ENCODE results near the gene MRPL32.

Gene MRPL32

DNA sequence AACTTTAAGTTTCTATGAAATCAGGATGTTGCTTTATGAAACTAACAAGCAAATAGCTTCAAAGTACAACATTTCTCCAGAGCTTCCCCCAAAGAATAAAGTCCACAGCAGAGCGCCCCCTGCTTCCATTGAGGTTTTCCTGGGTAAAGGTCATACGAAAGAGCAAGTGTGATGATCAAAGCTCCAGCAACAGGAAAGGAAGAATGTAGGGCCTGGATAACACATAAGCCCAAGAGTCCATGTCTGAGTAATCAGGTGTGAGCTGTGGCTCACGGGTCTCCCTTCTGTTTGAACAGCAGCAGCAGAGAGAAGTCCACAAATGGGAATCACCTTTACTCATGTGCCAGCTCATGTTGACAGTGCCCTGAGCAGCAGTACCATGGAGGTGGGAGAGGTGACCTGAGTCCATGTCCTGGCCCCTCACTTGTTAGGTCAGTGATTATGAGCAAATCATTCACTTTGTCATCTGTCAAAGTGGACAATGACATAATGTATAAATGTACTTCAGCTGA lies 50.5 kb downstream of the MRPL32 start:
- Histone ChIP-seq H3K36me3 (ENCODE audit: insufficient read depth, low read length) (no peaks in the 10 kb centered on the region), H3K4me3 (no peak overlapping the region), H3K9ac (ENCODE audit: insufficient read length) (no peak overlapping the region), H3K27ac (no peak overlapping the region), H3K9me3 (ENCODE audit: low read depth, low read length) (no peaks in the 10 kb centered on the region)
- DNase-seq (ENCODE audit: low read depth, low spot score): no peak
- TF ChIP-seq POLR2AphosphoS5 (IDR thresholded peaks at IDR 0.05; ENCODE audit: borderline replicate concordance, low read depth, low read length): no peak
- TF ChIP-seq FOXP2 (optimal IDR thresholded peaks at IDR 0.05; ENCODE audit: control extremely low read depth, extremely low read length, insufficient read depth): no peak
- no peak for TF ChIP-seq EZH2 (IDR thresholded peaks at IDR 0.05)

GRCh38 chr7:42984137-42984536 lies 52.0 kb downstream of the MRPL32 start:
- Histone ChIP-seq H3K9ac (ENCODE audit: insufficient read length) (no peak overlapping the region), H3K4me3 (no peak overlapping the region), H3K36me3 (ENCODE audit: insufficient read depth, low read length) (no peaks in the 10 kb centered on the region), H3K9me3 (ENCODE audit: low read depth, low read length) (no peaks in the 10 kb centered on the region), H3K27ac (no peak overlapping the region)
- no peak for DNase-seq (ENCODE audit: low read depth, low spot score)
- TF ChIP-seq EZH2 (IDR thresholded peaks at IDR 0.05): no peak
- TF ChIP-seq FOXP2 (optimal IDR thresholded peaks at IDR 0.05; ENCODE audit: control extremely low read depth, extremely low read length, insufficient read depth): no peak
- TF ChIP-seq POLR2AphosphoS5 (IDR thresholded peaks at IDR 0.05; ENCODE audit: borderline replicate concordance, low read depth, low read length): no peak

DNA sequence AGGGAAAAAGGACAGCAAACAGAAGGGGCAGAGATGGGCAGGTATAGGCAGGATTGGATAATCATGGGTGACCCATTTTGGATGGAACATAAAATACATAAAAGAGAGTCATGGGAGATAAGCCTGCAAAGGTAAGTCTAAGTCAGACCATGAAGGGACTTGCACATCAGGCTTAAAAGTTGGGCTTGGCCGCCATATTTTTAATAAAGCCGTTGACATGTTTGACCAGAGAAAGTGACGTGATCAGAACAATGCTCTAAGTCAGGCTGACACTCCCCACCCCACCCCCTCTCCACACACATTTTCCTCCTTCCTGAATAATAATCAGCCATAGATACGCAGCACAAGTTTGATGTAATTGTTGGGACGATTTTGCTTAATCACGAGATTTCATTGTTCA lies 54.0 kb downstream of the MRPL32 start:
- TF ChIP-seq FOXP2 (optimal IDR thresholded peaks at IDR 0.05; ENCODE audit: control extremely low read depth, extremely low read length, insufficient read depth): no peak
- no peak for TF ChIP-seq POLR2AphosphoS5 (IDR thresholded peaks at IDR 0.05; ENCODE audit: borderline replicate concordance, low read depth, low read length)
- no peak for TF ChIP-seq EZH2 (IDR thresholded peaks at IDR 0.05)
- Histone ChIP-seq H3K9ac (ENCODE audit: insufficient read length) (no peak overlapping the region), H3K27ac (no peak overlapping the region), H3K9me3 (ENCODE audit: low read depth, low read length) (no peaks in the 10 kb centered on the region), H3K36me3 (ENCODE audit: insufficient read depth, low read length) (no peaks in the 10 kb centered on the region), H3K4me3 (no peak overlapping the region)
- DNase-seq (ENCODE audit: low read depth, low spot score): no peak

- no peaks in the 10 kb centered on the region for H3K36me3 ChIP-seq (ENCODE audit: insufficient read depth, low read length)
- H3K4me3 ChIP-seq: no peak overlapping the region
- no peak overlapping the region for H3K9ac ChIP-seq (ENCODE audit: insufficient read length)
- TF ChIP-seq POLR2AphosphoS5 (IDR thresholded peaks at IDR 0.05; ENCODE audit: borderline replicate concordance, low read depth, low read length) (no peak), EZH2 (IDR thresholded peaks at IDR 0.05) (no peak), FOXP2 (optimal IDR thresholded peaks at IDR 0.05; ENCODE audit: control extremely low read depth, extremely low read length, insufficient read depth) (no peak)
- no peak for DNase-seq (ENCODE audit: low read depth, low spot score)
- H3K9me3 ChIP-seq (ENCODE audit: low read depth, low read length): no peaks in the 10 kb centered on the region
- H3K27ac ChIP-seq: no peak overlapping the region
Measured at GRCh38 chr7:42986781-42987248, 54.6 kb downstream of the MRPL32 start.

Measured in SK-N-MC (cell line).